HCT116 (cell line): ENCODE measurements around the gene ADGRF5.

Source experiments
- EZH2 ChIP-seq: fragments of 200-600 bp; sonication (generic); IDR thresholded peaks from 2 replicates; pipeline ENCODE4 v1.6.1; 2017; ENCODE audit warnings: antibody characterized with exemption, mixed run types
- FOSL1 ChIP-seq: IDR thresholded peaks from 2 replicates; pipeline ENCODE4 v1.6.1; 2012; ENCODE audit warnings: low read depth
- JUND ChIP-seq: IDR thresholded peaks from 2 replicates; pipeline ENCODE4 v1.6.1; 2012
- POLR2A ChIP-seq: IDR thresholded peaks from 2 replicates; pipeline ENCODE4 v1.7.0; 2011; ENCODE audit warnings: borderline replicate concordance; ENCODE audit not compliant: insufficient read depth, insufficient read length; ENCODE audit errors: extremely low read depth
- POLR2AphosphoS5 ChIP-seq: IDR thresholded peaks from 2 replicates; pipeline ENCODE4 v1.6.1; 2011; ENCODE audit warnings: mild to moderate bottlenecking, low read depth, low read length, moderate library complexity
- RAD21 ChIP-seq: IDR thresholded peaks from 2 replicates; pipeline ENCODE4 v1.6.1; 2012; ENCODE audit warnings: low read depth, mild to moderate bottlenecking
- SIN3A ChIP-seq: IDR thresholded peaks from 2 replicates; pipeline ENCODE4 v1.6.1; 2012; ENCODE audit warnings: low read depth
- TCF7L2 ChIP-seq: IDR thresholded peaks from 2 replicates; pipeline ENCODE4 v1.7.0; 2011; ENCODE audit warnings: borderline replicate concordance, inconsistent platforms; ENCODE audit not compliant: insufficient read depth, insufficient read length; ENCODE audit errors: extremely low read depth
- YY1 ChIP-seq: IDR thresholded peaks from 2 replicates; pipeline ENCODE4 v1.6.1; 2011; ENCODE audit warnings: low read length, low read depth, moderate library complexity, mild to moderate bottlenecking; ENCODE audit not compliant: insufficient replicate concordance; ENCODE audit errors: extremely low read depth
- ZFX ChIP-seq: fragments of 450-650 bp; IDR thresholded peaks from 2 replicates; pipeline ENCODE4 v1.6.1; 2017
- ZNF274 ChIP-seq: fragments of 200-500 bp; sonication (Bioruptor generic); IDR thresholded peaks from 2 replicates; pipeline ENCODE4 v1.6.1; 2014; ENCODE audit warnings: mild to moderate bottlenecking, low read depth, low read length, inconsistent platforms
- TF ChIP-seq, protein P1 (sequence below), 3 experiments: fragments of 200-600 bp in 1 of 3; sonication (generic) in 1 of 3; IDR thresholded peaks in 2 of 3; conservative IDR thresholded peaks in 1 of 3; 2 replicates each; pipeline ENCODE4 v1.5.1; 2012 to 2017; ENCODE audit warnings: low read depth in 2 of 3, low read length in 2 of 3, antibody characterized with exemption in 1 of 3, borderline replicate concordance in 1 of 3, control low read depth in 1 of 3, mild to moderate bottlenecking in 1 of 3, mixed read lengths in 1 of 3, mixed run types in 1 of 3, moderate library complexity in 1 of 3; ENCODE audit not compliant: insufficient read depth in 1 of 3
- TF ChIP-seq, protein P2 (sequence below): IDR thresholded peaks from 2 replicates; pipeline ENCODE4 v1.6.1; 2012; ENCODE audit warnings: low read depth
- TF ChIP-seq, protein P3 (sequence below): IDR thresholded peaks from 2 replicates; pipeline ENCODE4 v1.6.1; 2012

DNA sequence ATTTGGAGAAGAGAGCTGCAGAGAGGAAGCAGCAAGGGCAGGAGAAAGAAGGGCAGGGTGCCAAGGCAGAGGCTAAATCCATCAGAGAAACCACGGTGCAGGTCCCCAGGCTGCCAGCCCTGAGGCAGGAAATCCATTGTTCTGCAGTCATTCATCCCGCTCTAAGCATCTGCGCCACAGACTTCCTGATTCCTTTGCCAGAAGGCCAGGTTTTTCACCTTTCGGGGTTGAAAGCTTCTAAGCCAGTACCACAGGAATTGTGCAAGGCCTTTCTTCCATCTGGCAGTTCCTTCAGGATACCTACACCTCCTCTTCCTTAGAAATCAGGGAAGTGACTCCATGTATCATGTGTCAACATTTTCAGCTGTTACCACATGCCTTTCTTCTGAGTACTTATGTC lies 45.6 kb downstream of the ADGRF5 start:
- TF ChIP-seq, protein P1, sequence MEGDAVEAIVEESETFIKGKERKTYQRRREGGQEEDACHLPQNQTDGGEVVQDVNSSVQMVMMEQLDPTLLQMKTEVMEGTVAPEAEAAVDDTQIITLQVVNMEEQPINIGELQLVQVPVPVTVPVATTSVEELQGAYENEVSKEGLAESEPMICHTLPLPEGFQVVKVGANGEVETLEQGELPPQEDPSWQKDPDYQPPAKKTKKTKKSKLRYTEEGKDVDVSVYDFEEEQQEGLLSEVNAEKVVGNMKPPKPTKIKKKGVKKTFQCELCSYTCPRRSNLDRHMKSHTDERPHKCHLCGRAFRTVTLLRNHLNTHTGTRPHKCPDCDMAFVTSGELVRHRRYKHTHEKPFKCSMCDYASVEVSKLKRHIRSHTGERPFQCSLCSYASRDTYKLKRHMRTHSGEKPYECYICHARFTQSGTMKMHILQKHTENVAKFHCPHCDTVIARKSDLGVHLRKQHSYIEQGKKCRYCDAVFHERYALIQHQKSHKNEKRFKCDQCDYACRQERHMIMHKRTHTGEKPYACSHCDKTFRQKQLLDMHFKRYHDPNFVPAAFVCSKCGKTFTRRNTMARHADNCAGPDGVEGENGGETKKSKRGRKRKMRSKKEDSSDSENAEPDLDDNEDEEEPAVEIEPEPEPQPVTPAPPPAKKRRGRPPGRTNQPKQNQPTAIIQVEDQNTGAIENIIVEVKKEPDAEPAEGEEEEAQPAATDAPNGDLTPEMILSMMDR (IDR thresholded peaks at IDR 0.05 in 2 of 3, conservative IDR thresholded peaks at IDR 0.05 in 1 of 3; ENCODE audit: borderline replicate concordance in 1 of 3, insufficient read depth in 1 of 3, low read depth in 2 of 3, low read length in 2 of 3), result no peak
- TF ChIP-seq POLR2A (no peak), POLR2AphosphoS5 (no peak), EZH2 (no peak), YY1 (no peak), ZFX (no peak), SIN3A (peak; percentile 18; the same call in 1 of the 2 replicates), JUND (0 out of 2 replicates have a peak, but pooled peaks have one; percentile 27), ZNF274 (no peak), FOSL1 (no peak), RAD21 (no peak), TCF7L2 (no peak)
- TF ChIP-seq, protein P2, sequence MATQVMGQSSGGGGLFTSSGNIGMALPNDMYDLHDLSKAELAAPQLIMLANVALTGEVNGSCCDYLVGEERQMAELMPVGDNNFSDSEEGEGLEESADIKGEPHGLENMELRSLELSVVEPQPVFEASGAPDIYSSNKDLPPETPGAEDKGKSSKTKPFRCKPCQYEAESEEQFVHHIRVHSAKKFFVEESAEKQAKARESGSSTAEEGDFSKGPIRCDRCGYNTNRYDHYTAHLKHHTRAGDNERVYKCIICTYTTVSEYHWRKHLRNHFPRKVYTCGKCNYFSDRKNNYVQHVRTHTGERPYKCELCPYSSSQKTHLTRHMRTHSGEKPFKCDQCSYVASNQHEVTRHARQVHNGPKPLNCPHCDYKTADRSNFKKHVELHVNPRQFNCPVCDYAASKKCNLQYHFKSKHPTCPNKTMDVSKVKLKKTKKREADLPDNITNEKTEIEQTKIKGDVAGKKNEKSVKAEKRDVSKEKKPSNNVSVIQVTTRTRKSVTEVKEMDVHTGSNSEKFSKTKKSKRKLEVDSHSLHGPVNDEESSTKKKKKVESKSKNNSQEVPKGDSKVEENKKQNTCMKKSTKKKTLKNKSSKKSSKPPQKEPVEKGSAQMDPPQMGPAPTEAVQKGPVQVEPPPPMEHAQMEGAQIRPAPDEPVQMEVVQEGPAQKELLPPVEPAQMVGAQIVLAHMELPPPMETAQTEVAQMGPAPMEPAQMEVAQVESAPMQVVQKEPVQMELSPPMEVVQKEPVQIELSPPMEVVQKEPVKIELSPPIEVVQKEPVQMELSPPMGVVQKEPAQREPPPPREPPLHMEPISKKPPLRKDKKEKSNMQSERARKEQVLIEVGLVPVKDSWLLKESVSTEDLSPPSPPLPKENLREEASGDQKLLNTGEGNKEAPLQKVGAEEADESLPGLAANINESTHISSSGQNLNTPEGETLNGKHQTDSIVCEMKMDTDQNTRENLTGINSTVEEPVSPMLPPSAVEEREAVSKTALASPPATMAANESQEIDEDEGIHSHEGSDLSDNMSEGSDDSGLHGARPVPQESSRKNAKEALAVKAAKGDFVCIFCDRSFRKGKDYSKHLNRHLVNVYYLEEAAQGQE, result no peak
- TF ChIP-seq, protein P3, sequence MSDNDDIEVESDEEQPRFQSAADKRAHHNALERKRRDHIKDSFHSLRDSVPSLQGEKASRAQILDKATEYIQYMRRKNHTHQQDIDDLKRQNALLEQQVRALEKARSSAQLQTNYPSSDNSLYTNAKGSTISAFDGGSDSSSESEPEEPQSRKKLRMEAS, result no peak
